ELF-1 (cell line): ENCODE results near the gene COA5.

Experiments used
- DNase-seq: peaks from one replicate; pipeline ENCODE4 v3.0.0-alpha.2; 2016; ENCODE audit warnings: low read depth, low spot score

Gene COA5

DNA sequence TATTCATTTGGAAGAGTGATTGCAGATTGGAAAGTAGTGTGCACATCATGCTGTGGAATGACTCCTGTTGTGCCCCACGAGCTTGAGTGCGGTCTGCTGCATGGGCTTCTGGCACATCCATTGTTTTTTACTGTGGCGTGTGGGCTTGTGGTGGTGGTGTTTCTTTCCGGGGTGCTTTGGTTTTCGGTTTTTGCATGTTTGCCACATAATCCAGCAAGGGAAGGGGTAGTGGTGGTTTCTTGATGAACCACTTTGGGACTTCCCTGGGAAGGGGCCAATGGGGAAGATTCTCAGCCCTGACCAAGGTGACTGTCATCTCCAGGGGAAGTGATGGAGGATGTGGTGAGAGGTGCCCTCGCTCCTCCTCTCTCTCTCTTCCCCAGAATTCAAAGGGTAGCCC lies 57.0 kb downstream of the COA5 start:
- no peak for DNase-seq

DNA sequence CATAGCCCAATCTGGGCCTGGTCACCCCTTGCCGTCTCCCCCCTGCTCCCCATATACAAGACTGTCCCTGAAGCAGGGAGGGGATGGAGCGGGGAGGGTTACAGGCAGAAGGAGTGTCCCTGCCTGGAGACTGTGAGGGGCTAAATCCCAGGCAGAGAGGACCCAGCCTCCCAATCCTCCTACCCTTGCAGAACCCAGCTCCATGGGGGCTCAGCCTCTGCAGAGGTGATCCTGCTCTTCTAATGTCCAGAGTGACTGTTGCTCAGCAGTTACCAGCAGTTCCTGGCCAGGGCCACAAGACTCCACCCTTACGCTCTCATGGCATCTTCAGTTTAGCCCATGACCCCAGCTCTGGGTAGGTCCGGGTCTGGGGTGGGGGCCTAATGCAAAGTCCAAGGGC lies 58.1 kb downstream of the COA5 start:
- DNase-seq, result no peak
